K562 (cell line): Measurements from ENCODE around the gene DBH. TPM values are rescaled to one million over a fixed set of nuclear protein-coding genes. Genes with fewer than 3 reads are reported as not detected.

Experiments
- BACH1 ChIP-seq: fragments of 200-800 bp; sonication (Bioruptor generic); IDR thresholded peaks from 2 replicates; pipeline ENCODE4 v1.6.1; 2016; ENCODE audit warnings: missing genetic modification characterization, missing compliant biosample characterization
- CHCHD3 ChIP-seq: fragments of 250-450 bp; sonication (Bioruptor Pico); IDR thresholded peaks from 2 replicates; pipeline ENCODE4 v2.1.2; 2022; ENCODE audit warnings: mild to moderate bottlenecking
- DMBX1 ChIP-seq: fragments of 250-450 bp; sonication (Bioruptor Pico); IDR thresholded peaks from 2 replicates; pipeline ENCODE4 v1.8.0; 2022; ENCODE audit warnings: inconsistent platforms, mild to moderate bottlenecking, moderate library complexity, borderline replicate concordance
- EP400 ChIP-seq: fragments of 450-650 bp; IDR thresholded peaks from 2 replicates; pipeline ENCODE4 v1.6.1; 2017; ENCODE audit warnings: antibody characterized with exemption, mild to moderate bottlenecking, moderate library complexity
- ETV1 ChIP-seq: fragments of 450-650 bp; conservative IDR thresholded peaks from 2 replicates; pipeline ENCODE4 v1.6.1; 2016; ENCODE audit warnings: missing genetic modification characterization, control low read depth, low read depth, missing compliant biosample characterization
- NUFIP1 ChIP-seq: fragments of 450-650 bp; IDR thresholded peaks from 2 replicates; pipeline ENCODE4 v1.6.1; 2018; ENCODE audit not compliant: partially characterized antibody
- POLR2AphosphoS5 ChIP-seq: IDR thresholded peaks from 2 replicates; pipeline ENCODE4 v1.6.1; 2011; ENCODE audit warnings: mild to moderate bottlenecking, low read depth, low read length, moderate library complexity; ENCODE audit not compliant: control insufficient read depth, insufficient read depth
- SP2 ChIP-seq: IDR thresholded peaks from 2 replicates; pipeline ENCODE4 v1.6.1; 2011; ENCODE audit warnings: mild to moderate bottlenecking, low read depth, low read length, moderate library complexity; ENCODE audit not compliant: poor library complexity, severe bottlenecking; ENCODE audit errors: extremely low read depth
- TBL1XR1 ChIP-seq, 2 experiments: IDR thresholded peaks; 2 replicates each; pipeline ENCODE4 v1.6.1; 2012; ENCODE audit warnings: improper control_type of control experiment in 2 of 2, low read length in 2 of 2, mild to moderate bottlenecking in 1 of 2
- ZFP91 ChIP-seq: sonication (generic); formaldehyde crosslinking; IDR thresholded peaks from 2 replicates; pipeline ENCODE4 v1.8.0; 2022; ENCODE audit warnings: mild to moderate bottlenecking, missing genetic modification reagents
- ZNF24 ChIP-seq: fragments of 450-650 bp; IDR thresholded peaks from 2 replicates; pipeline ENCODE4 v1.6.1; 2016
- ZNF398 ChIP-seq: fragments of 250-450 bp; sonication (Bioruptor Pico); IDR thresholded peaks from 2 replicates; pipeline ENCODE4 v1.8.0; 2021; ENCODE audit warnings: moderate library complexity, mild to moderate bottlenecking, inconsistent platforms
- ZNF766 ChIP-seq: fragments of 200-800 bp; sonication (Bioruptor generic); conservative IDR thresholded peaks from 2 replicates; pipeline ENCODE4 v1.6.1; 2016; ENCODE audit warnings: missing genetic modification characterization, missing compliant biosample characterization
- polyA plus RNA-seq, 8 experiments: library from polyadenylated mRNA; depleted of rRNA in 4 of 8; stranded (reverse) in 5 of 8; unstranded in 3 of 8; fragments of >200 nt; fragmentation: Nextera tagmentation in 2 of 8; fragmentation: Illumina TruSeq in 1 of 8; extraction: Ambion mirVana in 2 of 8; extraction: Trizol in 1 of 8; gene quantifications; 2 replicates each; pipeline versions ENCODE4 v1.2.1 to v1.2.3, GENCODE V29; 2011 to 2014; ENCODE audit warnings: inconsistent platforms in 1 of 8, missing spikeins in 1 of 8
- total RNA-seq, 7 experiments: library from RNA; depleted of rRNA in 6 of 7; stranded (reverse); fragments of >200 nt in 6 of 7; fragmentation: Illumina TruSeq in 2 of 7; extraction: Trizol in 2 of 7; gene quantifications; 2 replicates each; pipeline versions ENCODE4 v1.2.1 to v1.2.3, GENCODE V29; 2011 to 2021; ENCODE audit warnings: low replicate concordance in 1 of 7
- TF ChIP-seq, protein P1 (sequence below): sonication (generic); formaldehyde crosslinking; IDR thresholded peaks from 2 replicates; pipeline ENCODE4 v1.8.1; 2023; ENCODE audit warnings: missing genetic modification reagents, mild to moderate bottlenecking, borderline replicate concordance
- TF ChIP-seq, protein P2 (sequence below): fragments of 150-350 bp; conservative IDR thresholded peaks from 2 replicates; pipeline ENCODE4 v1.6.1; 2014; ENCODE audit warnings: low read length

The DBH gene
- total and polyA plus RNA-seq, 9 of the 15 experiments (the other 6 are each of a cell fraction or from before 2014, with no cell fraction given), result not detected

GRCh38 chr9:133609311-133610098, 26.7 kb upstream of the DBH start, which contains the start of gene FAM163B (continued):
- TF ChIP-seq, protein P1, sequence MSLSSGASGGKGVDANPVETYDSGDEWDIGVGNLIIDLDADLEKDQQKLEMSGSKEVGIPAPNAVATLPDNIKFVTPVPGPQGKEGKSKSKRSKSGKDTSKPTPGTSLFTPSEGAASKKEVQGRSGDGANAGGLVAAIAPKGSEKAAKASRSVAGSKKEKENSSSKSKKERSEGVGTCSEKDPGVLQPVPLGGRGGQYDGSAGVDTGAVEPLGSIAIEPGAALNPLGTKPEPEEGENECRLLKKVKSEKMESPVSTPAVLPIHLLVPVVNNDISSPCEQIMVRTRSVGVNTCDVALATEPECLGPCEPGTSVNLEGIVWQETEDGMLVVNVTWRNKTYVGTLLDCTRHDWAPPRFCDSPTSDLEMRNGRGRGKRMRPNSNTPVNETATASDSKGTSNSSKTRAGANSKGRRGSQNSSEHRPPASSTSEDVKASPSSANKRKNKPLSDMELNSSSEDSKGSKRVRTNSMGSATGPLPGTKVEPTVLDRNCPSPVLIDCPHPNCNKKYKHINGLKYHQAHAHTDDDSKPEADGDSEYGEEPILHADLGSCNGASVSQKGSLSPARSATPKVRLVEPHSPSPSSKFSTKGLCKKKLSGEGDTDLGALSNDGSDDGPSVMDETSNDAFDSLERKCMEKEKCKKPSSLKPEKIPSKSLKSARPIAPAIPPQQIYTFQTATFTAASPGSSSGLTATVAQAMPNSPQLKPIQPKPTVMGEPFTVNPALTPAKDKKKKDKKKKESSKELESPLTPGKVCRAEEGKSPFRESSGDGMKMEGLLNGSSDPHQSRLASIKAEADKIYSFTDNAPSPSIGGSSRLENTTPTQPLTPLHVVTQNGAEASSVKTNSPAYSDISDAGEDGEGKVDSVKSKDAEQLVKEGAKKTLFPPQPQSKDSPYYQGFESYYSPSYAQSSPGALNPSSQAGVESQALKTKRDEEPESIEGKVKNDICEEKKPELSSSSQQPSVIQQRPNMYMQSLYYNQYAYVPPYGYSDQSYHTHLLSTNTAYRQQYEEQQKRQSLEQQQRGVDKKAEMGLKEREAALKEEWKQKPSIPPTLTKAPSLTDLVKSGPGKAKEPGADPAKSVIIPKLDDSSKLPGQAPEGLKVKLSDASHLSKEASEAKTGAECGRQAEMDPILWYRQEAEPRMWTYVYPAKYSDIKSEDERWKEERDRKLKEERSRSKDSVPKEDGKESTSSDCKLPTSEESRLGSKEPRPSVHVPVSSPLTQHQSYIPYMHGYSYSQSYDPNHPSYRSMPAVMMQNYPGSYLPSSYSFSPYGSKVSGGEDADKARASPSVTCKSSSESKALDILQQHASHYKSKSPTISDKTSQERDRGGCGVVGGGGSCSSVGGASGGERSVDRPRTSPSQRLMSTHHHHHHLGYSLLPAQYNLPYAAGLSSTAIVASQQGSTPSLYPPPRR (CRISPR knock-in tag), result no peak
- TF ChIP-seq EP400, result no peak
- no peak for TF ChIP-seq SP2
- TF ChIP-seq ZNF398 (CRISPR knock-in tag), result no peak
- no peak for TF ChIP-seq ZNF24
- no peak for TF ChIP-seq NUFIP1
- TF ChIP-seq CHCHD3, result no peak
- no peak for TF ChIP-seq ZFP91 (CRISPR knock-in tag)
- TF ChIP-seq POLR2AphosphoS5, result no peak
- TF ChIP-seq ZNF766 (CRISPR knock-in tag), result 0 out of 2 replicates have a peak, but pooled peaks have one; percentile 23
- TF ChIP-seq, protein P2, sequence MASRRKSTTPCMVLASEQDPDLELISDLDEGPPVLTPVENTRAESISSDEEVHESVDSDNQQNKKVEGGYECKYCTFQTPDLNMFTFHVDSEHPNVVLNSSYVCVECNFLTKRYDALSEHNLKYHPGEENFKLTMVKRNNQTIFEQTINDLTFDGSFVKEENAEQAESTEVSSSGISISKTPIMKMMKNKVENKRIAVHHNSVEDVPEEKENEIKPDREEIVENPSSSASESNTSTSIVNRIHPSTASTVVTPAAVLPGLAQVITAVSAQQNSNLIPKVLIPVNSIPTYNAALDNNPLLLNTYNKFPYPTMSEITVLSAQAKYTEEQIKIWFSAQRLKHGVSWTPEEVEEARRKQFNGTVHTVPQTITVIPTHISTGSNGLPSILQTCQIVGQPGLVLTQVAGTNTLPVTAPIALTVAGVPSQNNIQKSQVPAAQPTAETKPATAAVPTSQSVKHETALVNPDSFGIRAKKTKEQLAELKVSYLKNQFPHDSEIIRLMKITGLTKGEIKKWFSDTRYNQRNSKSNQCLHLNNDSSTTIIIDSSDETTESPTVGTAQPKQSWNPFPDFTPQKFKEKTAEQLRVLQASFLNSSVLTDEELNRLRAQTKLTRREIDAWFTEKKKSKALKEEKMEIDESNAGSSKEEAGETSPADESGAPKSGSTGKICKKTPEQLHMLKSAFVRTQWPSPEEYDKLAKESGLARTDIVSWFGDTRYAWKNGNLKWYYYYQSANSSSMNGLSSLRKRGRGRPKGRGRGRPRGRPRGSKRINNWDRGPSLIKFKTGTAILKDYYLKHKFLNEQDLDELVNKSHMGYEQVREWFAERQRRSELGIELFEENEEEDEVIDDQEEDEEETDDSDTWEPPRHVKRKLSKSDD, result no peak
- TF ChIP-seq ETV1 (tag), result no peak
- peak; percentile 83 for TF ChIP-seq DMBX1 (CRISPR knock-in tag)
- no peak for TF ChIP-seq TBL1XR1 (IDR thresholded peaks at IDR 0.05; ENCODE audit: low read length in 2 of 2)
- no peak for TF ChIP-seq BACH1 (tag)
